Activated CD8-positive, alpha-beta T cell treated with anti-CD3 and anti-CD28 coated beads for 36 hours (primary cell): ENCODE data around the gene PLCXD1. TPM values are rescaled to one million over a fixed set of nuclear protein-coding genes. Genes with fewer than 3 reads are reported as not detected.

Source experiments
- ATAC-seq: fragments of 200-7000 bp; cut with Tn5 transposase; one replicate; pipeline ENCODE4 v1.10.0; 2021; ENCODE audit warnings: mild to moderate bottlenecking, moderate library complexity
- CTCF ChIA-PET: fragments of 350-600 bp; sonication (Branson Sonifier 250); formaldehyde crosslinking; loops from one replicate; lab custom pipeline; 2021; ENCODE audit warnings: antibody characterized with exemption; lab: Charles Lee
- POLR2A ChIA-PET: fragments of 350-600 bp; sonication (Branson Sonifier 250); formaldehyde crosslinking; loops from one replicate; lab custom pipeline; 2021; ENCODE audit warnings: antibody characterized with exemption; lab: Charles Lee
- DNase-seq: peaks from one replicate; pipeline ENCODE4 v3.0.0-alpha.2; 2020
- H3K27ac Mint-ChIP-seq: one replicate; pipeline ENCODE4 v1.8.0; 2021; ENCODE audit warnings: mild to moderate bottlenecking, mixed read lengths
- H3K27me3 Mint-ChIP-seq: one replicate; pipeline ENCODE4 v1.8.0; 2021; ENCODE audit warnings: mixed read lengths
- H3K36me3 Mint-ChIP-seq: one replicate; pipeline ENCODE4 v1.8.0; 2021; ENCODE audit warnings: low read depth, mixed read lengths
- H3K4me1 Mint-ChIP-seq: one replicate; pipeline ENCODE4 v1.8.0; 2021; ENCODE audit warnings: low read depth, mixed read lengths
- H3K4me3 Mint-ChIP-seq: one replicate; pipeline ENCODE4 v1.8.0; 2021; ENCODE audit warnings: mild to moderate bottlenecking, moderate library complexity, mixed read lengths
- H3K9me3 Mint-ChIP-seq: one replicate; pipeline ENCODE4 v1.8.0; 2021; ENCODE audit warnings: mixed read lengths
- CTCF ChIP-seq: fragments of 200-600 bp; IDR thresholded peaks from one replicate; pipeline ENCODE4 v1.8.0; 2022; ENCODE audit warnings: antibody characterized with exemption, mild to moderate bottlenecking
- intact Hi-C: fragments of 100-400 bp; cut with micrococcal nuclease; formaldehyde crosslinking; loops from one replicate; pipeline ENCODE4 v1.10.0; 2022
- total RNA-seq, 2 experiments: library from RNA; stranded (reverse); gene quantifications; one replicate each; pipeline ENCODE4 v1.2.3, GENCODE V29; 2021

Gene PLCXD1
- total RNA-seq, 2 experiments from 2014 or later = 63.9 to 65.7 TPM

GRCh38 chrX:285076-285677 lies 4.0 kb downstream of the PLCXD1 start:
- no peak for TF ChIP-seq CTCF
- intact Hi-C loops = no loop called here
- no peak overlapping the region for H3K4me3 Mint-ChIP-seq
- ChIA-PET POLR2A (no interaction called here), CTCF (no interaction called here)
- no peaks in the 10 kb centered on the region for H3K9me3 Mint-ChIP-seq
- peaks cover 17% of the 10 kb centered on the region for H3K4me1 Mint-ChIP-seq
- no peaks in the 10 kb centered on the region for H3K27me3 Mint-ChIP-seq
- no peak for DNase-seq
- ATAC-seq = no peak
- peaks cover 39% of the 10 kb centered on the region for H3K36me3 Mint-ChIP-seq
- H3K27ac Mint-ChIP-seq = no peak overlapping the region

GRCh38 chrX:287670-288069 lies 6.5 kb downstream of the PLCXD1 start:
- ChIA-PET POLR2A (no interaction called here), CTCF (no interaction called here)
- Mint-ChIP-seq H3K27ac (no peak overlapping the region), H3K4me3 (no peak overlapping the region), H3K4me1 (peaks cover 14% of the 10 kb centered on the region), H3K36me3 (peaks cover 52% of the 10 kb centered on the region), H3K27me3 (no peaks in the 10 kb centered on the region), H3K9me3 (no peaks in the 10 kb centered on the region)
- intact Hi-C loops = no loop called here
- ATAC-seq (no peak), DNase-seq (no peak)
- TF ChIP-seq CTCF = no peak

DNA sequence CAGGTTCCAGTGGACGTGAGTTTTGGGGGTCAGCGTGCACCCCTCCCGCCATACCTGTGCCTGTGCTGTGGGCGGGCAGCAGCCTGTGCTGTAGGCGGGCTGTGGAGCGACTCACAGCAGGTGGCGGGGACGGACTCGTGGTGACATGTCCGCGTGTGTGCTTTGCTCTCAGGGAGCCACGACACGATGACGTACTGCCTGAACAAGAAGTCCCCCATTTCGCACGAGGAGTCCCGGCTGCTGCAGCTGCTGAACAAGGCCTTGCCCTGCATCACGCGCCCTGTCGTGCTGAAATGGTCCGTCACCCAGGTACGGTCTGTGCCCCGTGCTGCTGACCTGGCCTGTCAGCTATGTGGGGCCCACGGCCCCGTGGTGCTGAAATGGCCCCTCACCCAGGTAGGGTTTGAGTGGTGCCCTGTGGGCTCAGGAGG lies 7.4 kb downstream of the PLCXD1 start:
- Mint-ChIP-seq H3K36me3 (peaks cover 62% of the 10 kb centered on the region), H3K9me3 (no peaks in the 10 kb centered on the region), H3K27ac (no peak overlapping the region), H3K27me3 (no peaks in the 10 kb centered on the region), H3K4me1 (peaks cover 14% of the 10 kb centered on the region), H3K4me3 (no peak overlapping the region)
- ATAC-seq = no peak
- ChIA-PET CTCF (no interaction called here), POLR2A (no interaction called here)
- DNase-seq = no peak
- intact Hi-C loops = no loop called here
- no peak for TF ChIP-seq CTCF

DNA sequence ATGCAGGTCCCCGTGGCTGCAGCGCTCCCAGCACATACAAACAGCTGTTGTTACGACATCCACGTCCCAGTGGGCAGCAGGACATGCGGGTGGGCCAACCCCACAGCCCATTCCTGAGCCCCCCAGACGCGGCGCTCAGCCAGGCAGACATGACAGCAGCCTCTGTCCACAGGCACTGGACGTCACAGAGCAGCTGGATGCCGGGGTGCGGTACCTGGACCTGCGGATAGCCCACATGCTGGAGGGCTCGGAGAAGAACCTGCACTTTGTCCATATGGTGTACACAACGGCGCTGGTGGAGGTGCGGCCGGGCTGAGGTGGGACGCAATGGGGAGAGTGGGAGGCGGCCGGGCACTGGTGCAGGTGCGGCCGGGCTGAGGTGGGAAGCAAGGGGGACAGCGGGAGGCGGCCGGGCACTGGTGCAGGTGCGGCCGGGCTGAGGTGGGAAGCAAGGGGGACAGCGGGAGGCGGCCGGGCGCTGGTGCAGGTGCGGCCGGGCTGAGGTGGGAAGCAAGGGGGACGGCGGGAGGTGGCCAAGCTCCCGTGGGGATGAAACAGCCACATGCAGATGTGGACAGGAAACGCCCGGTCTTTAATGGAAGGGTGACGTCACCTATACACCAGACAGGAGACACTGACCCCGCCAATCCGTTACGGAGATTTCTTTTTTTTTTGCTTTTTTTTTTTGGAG lies 9.4 kb downstream of the PLCXD1 start:
- DNase-seq (no peak), ATAC-seq (no peak)
- TF ChIP-seq CTCF = no peak
- Mint-ChIP-seq H3K9me3 (no peaks in the 10 kb centered on the region), H3K4me1 (peaks cover 3% of the 10 kb centered on the region), H3K36me3 (peaks cover 53% of the 10 kb centered on the region), H3K4me3 (no peak overlapping the region), H3K27ac (no peak overlapping the region), H3K27me3 (no peaks in the 10 kb centered on the region)
- intact Hi-C loops = no loop called here
- ChIA-PET CTCF (no interaction called here), POLR2A (no interaction called here)

DNA sequence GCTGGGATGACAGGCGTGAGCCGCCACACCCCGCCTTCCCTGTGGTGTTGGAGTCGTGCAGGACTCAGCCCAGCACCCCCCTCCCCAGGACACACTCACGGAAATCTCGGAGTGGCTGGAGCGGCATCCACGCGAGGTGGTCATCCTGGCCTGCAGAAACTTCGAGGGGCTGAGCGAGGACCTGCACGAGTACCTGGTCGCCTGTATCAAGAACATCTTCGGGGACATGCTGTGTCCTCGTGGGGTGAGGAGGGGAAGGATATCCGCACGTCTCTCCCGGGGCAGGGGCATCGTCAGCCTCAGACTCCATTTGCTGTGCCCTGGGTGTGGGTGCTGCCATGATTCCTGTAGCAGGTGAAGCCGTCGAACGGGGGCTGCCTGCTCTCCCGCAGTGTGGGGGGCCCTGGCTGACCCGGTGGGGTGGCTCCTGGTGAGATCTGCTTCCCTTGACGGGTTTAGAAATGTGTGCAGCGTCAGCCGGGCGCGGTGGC lies 10.3 kb downstream of the PLCXD1 start:
- Mint-ChIP-seq H3K4me3 (no peak overlapping the region), H3K27ac (no peak overlapping the region), H3K27me3 (no peaks in the 10 kb centered on the region), H3K4me1 (no peaks in the 10 kb centered on the region), H3K9me3 (no peaks in the 10 kb centered on the region), H3K36me3 (peaks cover 52% of the 10 kb centered on the region)
- no peak for TF ChIP-seq CTCF
- POLR2A ChIA-PET = no interaction called here
- no peak for DNase-seq
- intact Hi-C loops = no loop called here
- ATAC-seq = no peak
- CTCF ChIA-PET = no interaction called here
